Liver (tissue), 9 donors: ENCODE results near the gene FAM83D. TPM values are rescaled to one million over a fixed set of nuclear protein-coding genes. Genes with fewer than 3 reads are reported as not detected.

Source experiments
- DNase-seq: peaks from one replicate; pipeline ENCODE4 v3.0.0-alpha.2; 2017; ENCODE audit warnings: low spot score
- H3K27ac ChIP-seq, 2 donors: one replicate each; pipeline ENCODE4 v1.7.0; 2013; ENCODE audit warnings: inconsistent platforms in 2 of 2, low read length in 2 of 2, control low read depth in 1 of 2, low read depth in 1 of 2, mild to moderate bottlenecking in 1 of 2
- H3K27me3 ChIP-seq, 4 donors: one replicate each; pipeline versions ENCODE4 v1.6.1 to v1.7.0; 2013; ENCODE audit warnings: low read length in 3 of 4, inconsistent platforms in 1 of 4, mild to moderate bottlenecking in 1 of 4, moderate library complexity in 1 of 4; ENCODE audit not compliant: control insufficient read depth in 4 of 4, insufficient read depth in 4 of 4
- H3K36me3 ChIP-seq, 4 donors: one replicate each; pipeline versions ENCODE4 v1.6.1 to v1.7.0; 2013; ENCODE audit warnings: low read length in 3 of 4, mild to moderate bottlenecking in 3 of 4, low read depth in 1 of 4, moderate library complexity in 1 of 4; ENCODE audit not compliant: control insufficient read depth in 4 of 4, insufficient read depth in 3 of 4
- H3K4me1 ChIP-seq, 4 donors: one replicate each; pipeline versions ENCODE4 v1.6.1 to v1.7.0; 2013; ENCODE audit warnings: low read length in 3 of 4, mild to moderate bottlenecking in 3 of 4, moderate library complexity in 1 of 4; ENCODE audit not compliant: control insufficient read depth in 4 of 4, insufficient read depth in 4 of 4
- H3K4me3 ChIP-seq, 3 donors: one replicate each; pipeline versions ENCODE4 v1.6.1 to v1.7.0; 2013; ENCODE audit warnings: low read length in 3 of 3, control low read depth in 1 of 3, low read depth in 1 of 3, mild to moderate bottlenecking in 1 of 3
- H3K9ac ChIP-seq, 2 donors: one replicate each; pipeline ENCODE4 v1.7.0; 2013; ENCODE audit warnings: low read length in 2 of 2, mild to moderate bottlenecking in 2 of 2, moderate library complexity in 2 of 2, control low read depth in 1 of 2, low read depth in 1 of 2
- H3K9me3 ChIP-seq, 4 donors: one replicate each; pipeline versions ENCODE4 v1.6.1 to v1.7.0; 2013; ENCODE audit warnings: low read length in 3 of 4; ENCODE audit not compliant: control insufficient read depth in 4 of 4
- CTCF ChIP-seq: fragments of 150-350 bp; IDR thresholded peaks from 2 replicates; pipeline ENCODE4 v1.5.1; 2017; ENCODE audit warnings: improper control_type of control experiment, low read depth, low read length; ENCODE audit not compliant: missing input control
- FOXA2 ChIP-seq: IDR thresholded peaks from 2 replicates; pipeline ENCODE4 v1.6.1; 2016; ENCODE audit warnings: antibody characterized with exemption
- HNF4G ChIP-seq: IDR thresholded peaks from 2 replicates; pipeline ENCODE4 v1.6.1; 2016; ENCODE audit warnings: antibody characterized with exemption
- REST ChIP-seq: IDR thresholded peaks from 2 replicates; pipeline ENCODE4 v1.6.1; 2016; ENCODE audit warnings: antibody characterized with exemption, mild to moderate bottlenecking
- ZBTB33 ChIP-seq: IDR thresholded peaks from 2 replicates; pipeline ENCODE4 v1.6.1; 2016; ENCODE audit warnings: antibody characterized with exemption
- WGBS: extraction: QIAGEN DNeasy Blood & Tissue Kit; methylation state at CpG from one replicate; pipeline ENCODE4 v1.1.7; 2013; 5-methylcytosine and 5-hydroxymethylcytosine counted together
- polyA plus RNA-seq, 2 donors: library from polyadenylated mRNA; stranded (reverse) in 1 of 2; unstranded in 1 of 2; fragments of 200-250 nt in 1 of 2; fragments of >200 nt in 1 of 2; fragmentation: Nextera tagmentation in 1 of 2; extraction: Ambion mirVana in 1 of 2; gene quantifications; one replicate each; pipeline versions ENCODE4 v1.2.1 to v1.2.3, GENCODE V29; 2013 to 2015
- total RNA-seq, 2 donors: library from RNA; depleted of rRNA; stranded (reverse); fragments of >200 nt; gene quantifications; one replicate each; pipeline ENCODE4 v1.2.3, GENCODE V29; 2014
- donor health status: healthy.
- donor health status: healthy.
- donor health status: healthy.
- donor health status: healthy.
- donor health status: healthy.

The FAM83D gene
- total and polyA plus RNA-seq, 4 donors: 1.1 to 28.2 (median 2.7) TPM

- H3K27me3 ChIP-seq: no peaks in the 10 kb centered on the region
- H3K27ac ChIP-seq: no peak overlapping the region
Measured at GRCh38 chr20:38987777-38988176, 61.6 kb downstream of the FAM83D start.

More at GRCh38 chr20:38987777-38988176, 61.6 kb downstream of the FAM83D start:
- Histone ChIP-seq H3K9ac (no peak overlapping the region), H3K9me3 (no peaks in the 10 kb centered on the region), H3K4me3 (no peak overlapping the region), H3K4me1 (peaks cover 2 to 14% (median 12%) of the 10 kb centered on the region in 4 donors), H3K36me3 (peaks cover 5 to 10% (median 8%) of the 10 kb centered on the region in 4 donors)
- no peak for DNase-seq
- TF ChIP-seq ZBTB33: no peak
- no peak for TF ChIP-seq FOXA2
- TF ChIP-seq CTCF: no peak
- no peak for TF ChIP-seq REST
- TF ChIP-seq HNF4G: no peak
- 71% methylated on average over 4 of the region's 4 CpGs for WGBS
